ENCODE measurements around the gene PPM1E. TPM values are rescaled to one million over a fixed set of nuclear protein-coding genes. Genes with fewer than 3 reads are reported as not detected.
"Not testable (repeated sequence)": the region's sequence is repeated elsewhere in the genome, so short reads cannot be mapped to it uniquely, and the experiment has no call there.

The PPM1E gene
- total RNA-seq, 2 donors from 2014 or later = 0.08 to 0.17 TPM

- Mint-ChIP-seq H3K4me3 (peak overlapping the region; percentile 85), H3K27me3 (peaks cover 44% of the 10 kb centered on the region), H3K9me3 (no peaks in the 10 kb centered on the region), H3K27ac (no peak overlapping the region), H3K4me1 (peaks cover 7% of the 10 kb centered on the region), H3K36me3 (ENCODE audit: low read depth) (peaks cover 6% of the 10 kb centered on the region)
- ATAC-seq (replicated peaks) = peak; percentile 57
Measured at GRCh38 chr17:58756246-58757161, 850 bp downstream of the PPM1E start.

- Mint-ChIP-seq H3K27ac (no peak overlapping the region), H3K27me3 (peaks cover 49% of the 10 kb centered on the region), H3K9me3 (no peaks in the 10 kb centered on the region), H3K4me1 (peaks cover 7% of the 10 kb centered on the region), H3K36me3 (ENCODE audit: low read depth) (peaks cover 6% of the 10 kb centered on the region), H3K4me3 (peak overlapping the region; percentile 85)
- no peak for ATAC-seq (replicated peaks)
Measured at GRCh38 chr17:58757162-58757613, 1.5 kb downstream of the PPM1E start.

GRCh38 chr17:58758890-58759289 is 3.2 kb downstream of the PPM1E start:
- peaks cover 41% of the 10 kb centered on the region for H3K27me3 Mint-ChIP-seq
- H3K4me1 Mint-ChIP-seq = peaks cover 7% of the 10 kb centered on the region
- H3K9me3 Mint-ChIP-seq = no peaks in the 10 kb centered on the region
- no peak overlapping the region for H3K27ac Mint-ChIP-seq
- peaks cover 6% of the 10 kb centered on the region for H3K36me3 Mint-ChIP-seq (ENCODE audit: low read depth)
- no peak overlapping the region for H3K4me3 Mint-ChIP-seq
- no peak for ATAC-seq (replicated peaks)

- H3K36me3 Mint-ChIP-seq (ENCODE audit: low read depth) = peaks cover 6% of the 10 kb centered on the region
- peaks cover 7% of the 10 kb centered on the region for H3K4me1 Mint-ChIP-seq
- ATAC-seq (replicated peaks) = no peak
- no peak overlapping the region for H3K27ac Mint-ChIP-seq
- no peaks in the 10 kb centered on the region for H3K9me3 Mint-ChIP-seq
- H3K27me3 Mint-ChIP-seq = peaks cover 41% of the 10 kb centered on the region
- H3K4me3 Mint-ChIP-seq = no peak overlapping the region
Measured at GRCh38 chr17:58759522-58759921, 3.9 kb downstream of the PPM1E start.

GRCh38 chr17:58760248-58760647 is 4.6 kb downstream of the PPM1E start:
- Mint-ChIP-seq H3K36me3 (ENCODE audit: low read depth) (peaks cover 6% of the 10 kb centered on the region), H3K9me3 (no peaks in the 10 kb centered on the region), H3K27ac (no peak overlapping the region), H3K27me3 (peaks cover 39% of the 10 kb centered on the region), H3K4me3 (no peak overlapping the region), H3K4me1 (peaks cover 7% of the 10 kb centered on the region)
- ATAC-seq (replicated peaks) = no peak

- Mint-ChIP-seq H3K27ac (no peak overlapping the region), H3K9me3 (no peaks in the 10 kb centered on the region), H3K27me3 (peaks cover 27% of the 10 kb centered on the region), H3K36me3 (ENCODE audit: low read depth) (no peaks in the 10 kb centered on the region), H3K4me3 (no peak overlapping the region), H3K4me1 (no peaks in the 10 kb centered on the region)
- ATAC-seq (replicated peaks) = no peak
Measured at GRCh38 chr17:58763263-58763662, 7.6 kb downstream of the PPM1E start.

GRCh38 chr17:58764373-58764772 is 8.7 kb downstream of the PPM1E start:
- no peak for ATAC-seq (replicated peaks)
- no peaks in the 10 kb centered on the region for H3K36me3 Mint-ChIP-seq (ENCODE audit: low read depth)
- H3K27ac Mint-ChIP-seq = no peak overlapping the region
- peaks cover 22% of the 10 kb centered on the region for H3K27me3 Mint-ChIP-seq
- H3K4me3 Mint-ChIP-seq = no peak overlapping the region
- H3K9me3 Mint-ChIP-seq = no peaks in the 10 kb centered on the region
- no peaks in the 10 kb centered on the region for H3K4me1 Mint-ChIP-seq

GRCh38 chr17:58778482-58778881 is 22.8 kb downstream of the PPM1E start:
- not testable (repeated sequence) for H3K27me3 Mint-ChIP-seq; H3K36me3 Mint-ChIP-seq (ENCODE audit: low read depth); H3K4me1 Mint-ChIP-seq; H3K4me3 Mint-ChIP-seq; H3K27ac Mint-ChIP-seq; H3K9me3 Mint-ChIP-seq; ATAC-seq (replicated peaks)

GRCh38 chr17:58779446-58779845 is 23.8 kb downstream of the PPM1E start:
- no peak overlapping the region for H3K4me3 Mint-ChIP-seq
- ATAC-seq (replicated peaks) = no peak
- H3K36me3 Mint-ChIP-seq (ENCODE audit: low read depth) = no peaks in the 10 kb centered on the region
- peaks cover 7% of the 10 kb centered on the region for H3K27me3 Mint-ChIP-seq
- no peaks in the 10 kb centered on the region for H3K4me1 Mint-ChIP-seq
- no peaks in the 10 kb centered on the region for H3K9me3 Mint-ChIP-seq
- no peak overlapping the region for H3K27ac Mint-ChIP-seq

- ATAC-seq (replicated peaks) = no peak
- H3K36me3 Mint-ChIP-seq (ENCODE audit: low read depth) = no peaks in the 10 kb centered on the region
- H3K27ac Mint-ChIP-seq = no peak overlapping the region
- H3K4me3 Mint-ChIP-seq = no peak overlapping the region
- no peaks in the 10 kb centered on the region for H3K9me3 Mint-ChIP-seq
- peaks cover 3% of the 10 kb centered on the region for H3K27me3 Mint-ChIP-seq
- H3K4me1 Mint-ChIP-seq = no peaks in the 10 kb centered on the region
Measured at GRCh38 chr17:58783380-58783779, 27.7 kb downstream of the PPM1E start.

- Mint-ChIP-seq H3K4me1 (no peaks in the 10 kb centered on the region), H3K27ac (no peak overlapping the region), H3K9me3 (no peaks in the 10 kb centered on the region), H3K4me3 (no peak overlapping the region), H3K36me3 (ENCODE audit: low read depth) (no peaks in the 10 kb centered on the region), H3K27me3 (peaks cover 3% of the 10 kb centered on the region)
- no peak for ATAC-seq (replicated peaks)
Measured at GRCh38 chr17:58785097-58785496, 29.4 kb downstream of the PPM1E start.

GRCh38 chr17:58786586-58787295 is 31.1 kb downstream of the PPM1E start:
- H3K36me3 Mint-ChIP-seq (ENCODE audit: low read depth) = no peaks in the 10 kb centered on the region
- no peak for ATAC-seq (replicated peaks)
- no peak overlapping the region for H3K4me3 Mint-ChIP-seq
- H3K27ac Mint-ChIP-seq = no peak overlapping the region
- no peaks in the 10 kb centered on the region for H3K9me3 Mint-ChIP-seq
- H3K27me3 Mint-ChIP-seq = peaks cover 3% of the 10 kb centered on the region
- H3K4me1 Mint-ChIP-seq = no peaks in the 10 kb centered on the region

GRCh38 chr17:58788199-58788598 is 32.5 kb downstream of the PPM1E start:
- Mint-ChIP-seq H3K27me3 (peaks cover 4% of the 10 kb centered on the region), H3K9me3 (no peaks in the 10 kb centered on the region), H3K36me3 (ENCODE audit: low read depth) (no peaks in the 10 kb centered on the region), H3K4me1 (no peaks in the 10 kb centered on the region), H3K4me3 (no peak overlapping the region), H3K27ac (no peak overlapping the region)
- no peak for ATAC-seq (replicated peaks)

- Mint-ChIP-seq H3K27me3 (peaks cover 4% of the 10 kb centered on the region), H3K36me3 (ENCODE audit: low read depth) (no peaks in the 10 kb centered on the region), H3K27ac (no peak overlapping the region), H3K9me3 (no peaks in the 10 kb centered on the region), H3K4me1 (no peaks in the 10 kb centered on the region), H3K4me3 (no peak overlapping the region)
- ATAC-seq (replicated peaks) = peak; percentile 81
Measured at GRCh38 chr17:58789160-58789559, 33.5 kb downstream of the PPM1E start.

GRCh38 chr17:58789831-58790230 is 34.2 kb downstream of the PPM1E start:
- ATAC-seq (replicated peaks) = no peak
- H3K4me1 Mint-ChIP-seq = no peaks in the 10 kb centered on the region
- H3K27ac Mint-ChIP-seq = no peak overlapping the region
- no peaks in the 10 kb centered on the region for H3K9me3 Mint-ChIP-seq
- peaks cover 6% of the 10 kb centered on the region for H3K27me3 Mint-ChIP-seq
- no peak overlapping the region for H3K4me3 Mint-ChIP-seq
- H3K36me3 Mint-ChIP-seq (ENCODE audit: low read depth) = no peaks in the 10 kb centered on the region
